ENCODE data around the gene BCL7B.
"Not testable (repeated sequence)": the region's sequence is repeated elsewhere in the genome, so short reads cannot be mapped to it uniquely, and the experiment has no call there.

BCL7B gene

DNA sequence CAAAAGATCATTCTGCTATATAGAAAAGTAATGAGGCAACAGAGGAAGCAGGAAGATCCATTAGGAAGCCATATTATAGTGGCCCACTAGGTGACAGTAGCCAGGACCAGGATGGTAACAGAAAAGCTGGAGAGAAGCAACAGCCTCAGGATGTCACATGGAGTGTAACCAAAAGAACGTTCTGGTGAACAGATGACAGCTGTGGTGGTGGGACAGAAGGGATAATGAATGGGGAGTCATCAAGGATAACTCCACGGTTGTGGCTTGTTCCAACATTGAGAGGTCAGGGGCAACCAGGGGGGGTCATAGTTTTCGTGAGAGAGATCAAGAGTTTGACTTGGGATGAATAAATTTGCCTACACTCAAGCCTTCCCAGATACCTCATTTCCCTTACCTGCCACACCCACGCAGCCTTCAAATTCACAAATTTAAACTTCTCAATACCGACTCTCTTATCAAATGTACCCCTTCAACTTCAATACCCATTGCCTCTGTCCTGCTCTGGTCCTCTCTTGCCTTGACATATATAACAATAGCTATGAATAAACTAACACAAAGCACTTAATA, 11.6 kb upstream of the BCL7B start:
- no peak overlapping the region for H3K4me3 ChIP-seq (ENCODE audit: low read depth, low read length)
- H3K4me1 ChIP-seq (ENCODE audit: control insufficient read depth, insufficient read depth, low read length), result peaks cover 2% of the 10 kb centered on the region
- H3K9me3 ChIP-seq (ENCODE audit: control insufficient read depth, insufficient read depth, low read length), result no peaks in the 10 kb centered on the region
- H3K27me3 ChIP-seq (ENCODE audit: control insufficient read depth, insufficient read depth, low read length), result peaks cover 4% of the 10 kb centered on the region
- H3K36me3 ChIP-seq (ENCODE audit: control insufficient read depth, insufficient read depth, low read length), result peaks cover 26% of the 10 kb centered on the region
- no peak overlapping the region for H3K9ac ChIP-seq (ENCODE audit: low read depth, low read length)

- Histone ChIP-seq H3K9me3 (ENCODE audit: control insufficient read depth, insufficient read depth, low read length) (no peaks in the 10 kb centered on the region), H3K4me1 (ENCODE audit: control insufficient read depth, insufficient read depth, low read length) (peaks cover 2% of the 10 kb centered on the region), H3K27me3 (ENCODE audit: control insufficient read depth, insufficient read depth, low read length) (peaks cover 4% of the 10 kb centered on the region), H3K36me3 (ENCODE audit: control insufficient read depth, insufficient read depth, low read length) (peaks cover 19% of the 10 kb centered on the region), H3K4me3 (ENCODE audit: low read depth, low read length) (no peak overlapping the region), H3K9ac (ENCODE audit: low read depth, low read length) (no peak overlapping the region)
Observed at GRCh38 chr7:73567846-73568685, 10.6 kb upstream of the BCL7B start.

DNA sequence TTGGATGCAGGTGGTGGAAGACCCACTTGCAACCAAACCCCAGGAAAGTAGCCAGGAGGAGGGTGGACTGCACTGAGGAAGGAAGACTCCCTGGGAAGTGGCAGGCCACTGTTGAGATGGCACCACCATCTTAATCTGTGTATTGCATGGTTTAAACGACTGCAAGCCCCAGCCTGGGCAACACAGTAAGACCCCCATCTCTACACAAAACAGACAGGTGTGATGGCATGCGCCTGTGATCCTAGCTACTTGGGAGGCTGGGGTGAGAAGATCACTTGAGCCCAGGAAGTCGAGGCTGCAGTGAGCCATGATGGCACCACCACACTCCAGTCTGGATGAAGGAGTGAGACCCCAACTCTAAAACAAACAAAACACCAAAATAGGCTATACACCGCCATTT, 9.7 kb upstream of the BCL7B start:
- Histone ChIP-seq H3K4me3 (ENCODE audit: low read depth, low read length) (no peak overlapping the region), H3K27me3 (ENCODE audit: control insufficient read depth, insufficient read depth, low read length) (peaks cover 4% of the 10 kb centered on the region), H3K36me3 (ENCODE audit: control insufficient read depth, insufficient read depth, low read length) (peaks cover 11% of the 10 kb centered on the region), H3K4me1 (ENCODE audit: control insufficient read depth, insufficient read depth, low read length) (peaks cover 2% of the 10 kb centered on the region), H3K9me3 (ENCODE audit: control insufficient read depth, insufficient read depth, low read length) (no peaks in the 10 kb centered on the region), H3K9ac (ENCODE audit: low read depth, low read length) (no peak overlapping the region)

DNA sequence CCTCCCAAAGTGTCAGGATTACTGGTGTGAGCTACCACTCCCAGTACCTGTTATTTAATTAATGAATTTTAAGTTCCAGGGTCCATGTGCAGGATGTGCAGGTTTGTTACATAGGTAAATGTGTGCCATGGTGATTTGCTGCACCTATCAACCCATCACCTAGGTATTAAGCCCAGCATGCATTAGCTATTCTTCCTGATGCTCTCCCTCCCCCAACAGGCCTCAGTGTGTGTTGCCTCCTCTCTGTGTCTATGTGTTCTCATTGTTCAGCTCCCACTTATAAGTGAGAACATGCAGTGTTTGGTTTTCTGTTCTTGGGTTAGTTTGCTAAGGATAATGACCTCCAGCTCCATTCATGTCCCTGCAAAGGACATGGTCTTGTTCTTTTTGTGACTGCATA, 8.9 kb upstream of the BCL7B start:
- H3K4me3 ChIP-seq (ENCODE audit: low read depth, low read length); H3K9ac ChIP-seq (ENCODE audit: low read depth, low read length): not testable (repeated sequence)

DNA sequence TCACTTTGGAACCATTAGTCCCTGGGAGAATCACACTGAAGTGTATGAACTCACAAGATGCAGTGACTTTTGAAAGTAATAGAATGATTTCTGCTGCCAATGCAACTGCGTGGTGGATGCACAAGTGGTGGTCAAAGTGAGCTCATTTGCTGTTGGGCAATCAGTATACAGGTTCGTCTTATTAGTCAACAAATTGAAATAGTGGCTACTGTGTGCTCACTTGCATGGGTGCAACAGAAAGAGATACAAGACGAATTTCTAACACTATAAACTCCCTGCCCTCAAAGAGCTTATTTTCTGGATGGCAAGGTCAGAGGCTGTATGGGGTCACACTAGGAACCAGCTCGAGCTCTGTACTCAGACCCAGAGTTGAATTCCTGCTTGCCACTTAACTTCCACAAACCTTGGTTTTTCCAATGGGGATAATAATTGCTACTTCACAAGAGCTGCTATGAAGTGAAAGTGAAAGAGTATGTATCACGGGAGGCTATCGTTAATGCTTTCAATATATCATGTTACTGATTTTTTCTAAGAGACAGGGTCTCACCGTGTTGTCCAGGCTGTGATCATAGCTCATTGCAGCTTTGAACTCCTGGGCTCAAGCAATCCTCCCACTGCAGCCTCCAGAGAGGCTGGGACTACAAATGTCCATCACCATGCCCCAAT, 8.3 kb upstream of the BCL7B start:
- Histone ChIP-seq H3K4me3 (ENCODE audit: low read depth, low read length) (no peak overlapping the region), H3K9ac (ENCODE audit: low read depth, low read length) (no peak overlapping the region), H3K36me3 (ENCODE audit: control insufficient read depth, insufficient read depth, low read length) (peaks cover 7% of the 10 kb centered on the region), H3K9me3 (ENCODE audit: control insufficient read depth, insufficient read depth, low read length) (no peaks in the 10 kb centered on the region), H3K4me1 (ENCODE audit: control insufficient read depth, insufficient read depth, low read length) (peaks cover 2% of the 10 kb centered on the region), H3K27me3 (ENCODE audit: control insufficient read depth, insufficient read depth, low read length) (peaks cover 4% of the 10 kb centered on the region)

More for the DNA sequence above, 8.9 kb upstream of the BCL7B start:
- not testable (repeated sequence) for H3K9me3 ChIP-seq (ENCODE audit: control insufficient read depth, insufficient read depth, low read length); H3K36me3 ChIP-seq (ENCODE audit: control insufficient read depth, insufficient read depth, low read length); H3K27me3 ChIP-seq (ENCODE audit: control insufficient read depth, insufficient read depth, low read length); H3K4me1 ChIP-seq (ENCODE audit: control insufficient read depth, insufficient read depth, low read length)

GRCh38 chr7:73560109-73560835, 2.8 kb upstream of the BCL7B start:
- no peak overlapping the region for H3K9ac ChIP-seq (ENCODE audit: low read depth, low read length)
- H3K4me1 ChIP-seq (ENCODE audit: control insufficient read depth, insufficient read depth, low read length), result peaks cover 2% of the 10 kb centered on the region
- no peak overlapping the region for H3K4me3 ChIP-seq (ENCODE audit: low read depth, low read length)

DNA sequence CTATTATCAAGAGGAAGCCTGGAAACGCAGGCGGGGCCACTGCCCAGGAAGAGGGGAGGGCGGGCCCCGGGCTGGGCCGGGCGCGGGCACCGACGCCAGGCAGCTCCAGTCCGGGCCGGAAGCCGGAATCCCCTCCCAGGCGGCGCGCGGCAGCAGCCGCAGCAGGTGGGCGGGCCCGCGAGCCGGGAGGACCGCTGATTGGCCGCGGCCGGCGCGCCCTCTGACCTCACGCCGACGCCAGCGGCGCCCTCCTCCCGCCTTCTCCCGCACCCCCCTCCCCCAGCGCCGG, 438 bp downstream of the BCL7B start:
- H3K36me3 ChIP-seq (ENCODE audit: control insufficient read depth, insufficient read depth, low read length), result no peaks in the 10 kb centered on the region
- peaks cover 21% of the 10 kb centered on the region for H3K27me3 ChIP-seq (ENCODE audit: control insufficient read depth, insufficient read depth, low read length)
- no peaks in the 10 kb centered on the region for H3K4me1 ChIP-seq (ENCODE audit: control insufficient read depth, insufficient read depth, low read length)
- H3K9me3 ChIP-seq (ENCODE audit: control insufficient read depth, insufficient read depth, low read length), result no peaks in the 10 kb centered on the region
- H3K9ac ChIP-seq (ENCODE audit: low read depth, low read length), result peak overlapping the region; percentile 70
- peak overlapping the region; percentile 64 for H3K4me3 ChIP-seq (ENCODE audit: low read depth, low read length)

More at GRCh38 chr7:73560109-73560835, 2.8 kb upstream of the BCL7B start:
- H3K36me3 ChIP-seq (ENCODE audit: control insufficient read depth, insufficient read depth, low read length), result no peaks in the 10 kb centered on the region
- no peaks in the 10 kb centered on the region for H3K9me3 ChIP-seq (ENCODE audit: control insufficient read depth, insufficient read depth, low read length)
- peaks cover 21% of the 10 kb centered on the region for H3K27me3 ChIP-seq (ENCODE audit: control insufficient read depth, insufficient read depth, low read length)

DNA sequence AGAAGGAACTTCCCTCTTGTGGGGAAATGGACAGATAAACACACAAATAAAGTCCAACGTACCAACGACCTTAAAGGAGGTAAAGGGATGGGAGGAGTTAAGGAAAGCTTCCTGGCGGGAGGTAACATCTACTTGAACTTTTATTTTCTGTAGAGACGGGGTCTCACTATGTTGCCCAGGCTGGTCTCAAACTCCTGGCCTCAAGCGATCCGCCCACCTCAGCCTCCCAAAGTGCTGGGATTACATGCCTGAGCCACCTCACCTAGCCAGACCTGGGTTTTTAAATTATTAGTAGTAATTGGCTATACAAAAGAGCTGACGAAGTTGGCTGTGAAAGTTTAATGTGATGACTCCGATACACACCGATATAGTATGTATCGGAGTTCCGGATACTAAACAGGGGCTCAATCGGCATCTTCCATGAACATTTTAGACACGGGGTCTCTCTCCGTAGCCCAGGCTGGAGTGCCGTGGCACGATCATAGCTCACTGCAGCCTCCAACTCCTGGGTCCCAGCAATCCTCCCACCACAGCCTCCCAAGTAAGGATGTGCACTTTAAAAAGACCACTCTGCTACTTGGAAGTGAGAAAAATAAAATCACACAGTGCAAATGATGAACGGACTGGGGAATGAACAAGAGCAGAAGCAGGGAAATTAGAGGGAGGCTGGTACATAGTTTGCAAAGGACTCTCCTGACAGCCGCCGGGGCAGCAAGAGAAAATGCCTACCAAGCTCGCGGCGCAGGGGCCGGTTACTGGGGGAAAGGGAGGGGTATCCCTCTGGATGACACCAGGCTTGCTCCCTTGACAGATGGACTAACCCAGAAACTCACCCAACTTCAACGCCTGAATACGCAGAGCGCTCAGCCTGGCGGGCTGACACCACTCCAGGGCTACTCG, 1.0 kb downstream of the BCL7B start:
- Histone ChIP-seq H3K4me1 (ENCODE audit: control insufficient read depth, insufficient read depth, low read length) (no peaks in the 10 kb centered on the region), H3K36me3 (ENCODE audit: control insufficient read depth, insufficient read depth, low read length) (peaks cover under 1% of the 10 kb centered on the region), H3K9ac (ENCODE audit: low read depth, low read length) (peak overlapping the region; percentile 0)

DNA sequence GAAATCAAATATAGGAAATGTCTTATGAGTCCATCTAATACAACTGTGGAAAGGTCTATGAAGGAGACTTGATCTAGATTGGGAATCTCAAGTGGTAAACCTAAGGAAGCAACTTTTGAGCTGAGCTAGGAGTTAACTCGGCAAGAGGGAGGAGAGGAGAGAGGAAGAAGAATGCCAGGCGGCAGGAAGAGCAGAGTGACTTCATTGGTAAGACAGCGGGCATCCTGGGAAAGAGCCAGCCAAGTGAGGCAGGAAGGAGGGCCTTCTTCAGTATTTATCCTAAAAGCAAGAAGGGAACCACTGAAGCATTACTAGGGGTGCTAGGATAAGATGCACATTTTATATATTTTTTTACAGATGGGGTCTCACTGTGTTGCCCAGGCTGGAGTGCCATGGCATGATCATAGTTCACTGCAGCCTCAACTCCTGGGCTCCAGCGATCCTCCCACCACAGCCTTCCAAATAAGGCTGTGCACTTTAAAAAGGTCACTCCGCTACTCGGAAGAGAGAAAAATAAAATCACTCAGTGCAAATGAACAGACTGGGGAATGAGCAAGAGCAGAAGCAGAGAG, 2.0 kb downstream of the BCL7B start:
- H3K9ac ChIP-seq (ENCODE audit: low read depth, low read length), result no peak overlapping the region
- no peak overlapping the region for H3K4me3 ChIP-seq (ENCODE audit: low read depth, low read length)
- H3K4me1 ChIP-seq (ENCODE audit: control insufficient read depth, insufficient read depth, low read length), result no peaks in the 10 kb centered on the region
- H3K27me3 ChIP-seq (ENCODE audit: control insufficient read depth, insufficient read depth, low read length), result peaks cover 19% of the 10 kb centered on the region
- no peaks in the 10 kb centered on the region for H3K9me3 ChIP-seq (ENCODE audit: control insufficient read depth, insufficient read depth, low read length)
- peaks cover 7% of the 10 kb centered on the region for H3K36me3 ChIP-seq (ENCODE audit: control insufficient read depth, insufficient read depth, low read length)

More for the DNA sequence above, 1.0 kb downstream of the BCL7B start:
- H3K4me3 ChIP-seq (ENCODE audit: low read depth, low read length), result peak overlapping the region; percentile 64
- H3K9me3 ChIP-seq (ENCODE audit: control insufficient read depth, insufficient read depth, low read length), result no peaks in the 10 kb centered on the region
- H3K27me3 ChIP-seq (ENCODE audit: control insufficient read depth, insufficient read depth, low read length), result peaks cover 21% of the 10 kb centered on the region

GRCh38 chr7:73550093-73550492, 7.4 kb downstream of the BCL7B start:
- H3K9ac ChIP-seq (ENCODE audit: low read depth, low read length); H3K9me3 ChIP-seq (ENCODE audit: control insufficient read depth, insufficient read depth, low read length); H3K4me1 ChIP-seq (ENCODE audit: control insufficient read depth, insufficient read depth, low read length); H3K4me3 ChIP-seq (ENCODE audit: low read depth, low read length); H3K36me3 ChIP-seq (ENCODE audit: control insufficient read depth, insufficient read depth, low read length); H3K27me3 ChIP-seq (ENCODE audit: control insufficient read depth, insufficient read depth, low read length): not testable (repeated sequence)

DNA sequence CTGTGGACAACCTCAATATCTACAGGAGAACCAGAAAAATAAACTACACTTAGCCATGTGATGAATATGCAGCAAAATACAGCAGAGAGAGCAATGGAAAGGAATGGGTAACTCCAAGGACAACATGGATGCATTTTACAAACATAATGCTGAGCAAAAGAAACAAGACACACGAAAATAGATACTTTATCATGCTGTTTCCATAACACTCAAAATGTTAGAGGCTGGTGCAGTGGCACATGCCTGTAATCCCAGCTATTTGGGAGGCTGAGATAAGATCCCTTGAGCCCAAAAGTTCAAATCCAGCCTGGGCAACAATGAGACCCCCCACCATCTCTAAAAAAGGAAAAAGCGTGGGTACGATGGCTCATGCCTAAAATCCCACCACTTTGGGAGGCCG, 8.3 kb downstream of the BCL7B start:
- Histone ChIP-seq H3K4me3 (ENCODE audit: low read depth, low read length) (no peak overlapping the region), H3K27me3 (ENCODE audit: control insufficient read depth, insufficient read depth, low read length) (no peaks in the 10 kb centered on the region), H3K4me1 (ENCODE audit: control insufficient read depth, insufficient read depth, low read length) (no peaks in the 10 kb centered on the region), H3K9ac (ENCODE audit: low read depth, low read length) (no peak overlapping the region), H3K36me3 (ENCODE audit: control insufficient read depth, insufficient read depth, low read length) (peaks cover 8% of the 10 kb centered on the region), H3K9me3 (ENCODE audit: control insufficient read depth, insufficient read depth, low read length) (no peaks in the 10 kb centered on the region)
